Choroid plexus epithelial cell (primary cell): ENCODE results near the gene HERPUD2.

ENCODE experiments used
- DNase-seq: peaks from one replicate; pipeline ENCODE4 v3.0.0-alpha.2; 2010; ENCODE audit warnings: low read depth
- H3K4me3 ChIP-seq: 2 replicates; pipeline ENCODE4 v1.5.1; 2011; ENCODE audit warnings: low read depth, mild to moderate bottlenecking, control low read depth, low read length, moderate library complexity
- TF ChIP-seq, protein P1 (sequence below): conservative IDR thresholded peaks from 2 replicates; pipeline ENCODE4 v1.5.1; 2011; ENCODE audit warnings: low read depth, mild to moderate bottlenecking, control low read depth, inconsistent platforms, low read length, moderate library complexity

HERPUD2 gene, protein sequence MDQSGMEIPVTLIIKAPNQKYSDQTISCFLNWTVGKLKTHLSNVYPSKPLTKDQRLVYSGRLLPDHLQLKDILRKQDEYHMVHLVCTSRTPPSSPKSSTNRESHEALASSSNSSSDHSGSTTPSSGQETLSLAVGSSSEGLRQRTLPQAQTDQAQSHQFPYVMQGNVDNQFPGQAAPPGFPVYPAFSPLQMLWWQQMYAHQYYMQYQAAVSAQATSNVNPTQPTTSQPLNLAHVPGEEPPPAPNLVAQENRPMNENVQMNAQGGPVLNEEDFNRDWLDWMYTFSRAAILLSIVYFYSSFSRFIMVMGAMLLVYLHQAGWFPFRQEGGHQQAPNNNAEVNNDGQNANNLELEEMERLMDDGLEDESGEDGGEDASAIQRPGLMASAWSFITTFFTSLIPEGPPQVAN

DNA sequence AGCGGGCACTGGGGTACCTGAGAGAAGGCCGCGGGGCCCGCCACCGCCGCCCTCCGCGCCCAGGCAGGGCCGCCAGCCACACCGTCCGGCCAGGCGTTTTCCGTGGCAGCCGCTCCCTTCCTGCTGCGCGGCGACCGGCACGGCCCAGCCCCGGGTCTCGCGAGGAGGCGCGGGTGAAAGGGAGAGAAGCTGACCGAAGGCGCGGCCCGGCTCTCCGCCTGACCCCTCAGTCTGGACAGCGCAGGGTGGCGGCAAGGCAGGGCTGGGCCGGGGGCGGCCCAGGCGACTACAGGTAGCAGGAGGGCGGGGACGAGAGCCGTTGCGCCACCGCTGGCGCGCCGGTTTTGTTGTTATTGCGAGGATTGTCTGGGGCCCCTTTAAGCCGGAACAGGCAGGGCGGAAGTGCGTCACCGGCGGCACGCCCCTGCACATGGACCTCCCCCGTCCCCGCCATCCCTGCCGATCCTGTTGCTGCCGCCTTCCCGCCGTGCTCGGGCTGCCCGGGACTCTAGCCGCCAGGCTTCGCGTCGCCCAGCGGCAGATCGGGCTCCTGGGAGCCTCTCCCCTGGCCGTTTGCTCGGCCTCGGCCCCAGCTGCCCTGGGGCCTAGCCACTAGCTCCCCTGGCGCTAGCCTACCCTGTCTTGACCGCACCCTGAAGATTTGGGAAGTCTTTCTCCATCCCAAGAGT lies at the start of gene HERPUD2:
HERPUD2 (minus strand) TSS at position 352 of the 689 bp plus-strand sequence. CDS start 805 bp downstream, outside the sequence.
- TF ChIP-seq, protein P1, sequence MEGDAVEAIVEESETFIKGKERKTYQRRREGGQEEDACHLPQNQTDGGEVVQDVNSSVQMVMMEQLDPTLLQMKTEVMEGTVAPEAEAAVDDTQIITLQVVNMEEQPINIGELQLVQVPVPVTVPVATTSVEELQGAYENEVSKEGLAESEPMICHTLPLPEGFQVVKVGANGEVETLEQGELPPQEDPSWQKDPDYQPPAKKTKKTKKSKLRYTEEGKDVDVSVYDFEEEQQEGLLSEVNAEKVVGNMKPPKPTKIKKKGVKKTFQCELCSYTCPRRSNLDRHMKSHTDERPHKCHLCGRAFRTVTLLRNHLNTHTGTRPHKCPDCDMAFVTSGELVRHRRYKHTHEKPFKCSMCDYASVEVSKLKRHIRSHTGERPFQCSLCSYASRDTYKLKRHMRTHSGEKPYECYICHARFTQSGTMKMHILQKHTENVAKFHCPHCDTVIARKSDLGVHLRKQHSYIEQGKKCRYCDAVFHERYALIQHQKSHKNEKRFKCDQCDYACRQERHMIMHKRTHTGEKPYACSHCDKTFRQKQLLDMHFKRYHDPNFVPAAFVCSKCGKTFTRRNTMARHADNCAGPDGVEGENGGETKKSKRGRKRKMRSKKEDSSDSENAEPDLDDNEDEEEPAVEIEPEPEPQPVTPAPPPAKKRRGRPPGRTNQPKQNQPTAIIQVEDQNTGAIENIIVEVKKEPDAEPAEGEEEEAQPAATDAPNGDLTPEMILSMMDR: no peak
- DNase-seq: peak; percentile 92
- H3K4me3 ChIP-seq: peak within 1 kb of the TSS; percentile 84

DNA sequence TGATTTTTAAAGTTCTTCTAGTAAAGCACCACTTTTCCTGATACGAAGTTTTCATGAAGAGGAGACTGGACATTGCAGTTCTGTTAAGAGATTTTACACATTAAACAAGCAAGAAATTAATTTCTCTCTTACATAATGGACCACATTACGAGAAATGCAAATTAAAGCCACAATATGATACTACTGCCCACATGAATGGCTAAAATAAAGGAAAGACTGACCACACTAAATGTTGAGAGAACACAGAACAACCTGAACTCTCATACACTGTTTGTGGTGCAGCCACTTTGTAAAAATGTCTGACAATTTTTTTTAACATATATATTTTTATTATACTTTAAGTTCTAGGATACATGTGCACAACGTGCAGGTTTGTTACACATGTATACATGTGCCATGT lies 44.0 kb upstream of the HERPUD2 start:
- H3K4me3 ChIP-seq: no peak overlapping the region

DNA sequence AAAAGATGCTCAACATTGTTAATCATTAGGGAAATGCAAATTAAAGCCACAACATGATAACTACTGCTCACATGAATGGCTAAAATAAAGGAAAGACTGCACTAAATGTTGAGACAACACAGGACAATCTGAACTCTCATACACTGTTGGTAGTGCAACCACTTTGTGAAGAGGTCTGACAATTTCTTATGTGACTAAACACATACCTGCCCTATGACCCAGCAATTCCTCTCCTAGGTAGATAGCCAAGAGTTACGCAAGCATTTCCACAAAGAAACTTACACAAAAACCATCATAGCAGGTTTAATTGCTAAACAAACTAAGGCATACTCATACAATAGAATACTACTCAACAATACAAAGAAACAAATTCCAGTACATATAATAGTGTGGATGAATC lies 41.8 kb upstream of the HERPUD2 start:
- H3K4me3 ChIP-seq: no peak overlapping the region
- TF ChIP-seq, protein P1: no peak
- peak; percentile 72 for DNase-seq

More for the DNA sequence above, 44.0 kb upstream of the HERPUD2 start:
- TF ChIP-seq, protein P1: no peak
- DNase-seq: no peak

DNA sequence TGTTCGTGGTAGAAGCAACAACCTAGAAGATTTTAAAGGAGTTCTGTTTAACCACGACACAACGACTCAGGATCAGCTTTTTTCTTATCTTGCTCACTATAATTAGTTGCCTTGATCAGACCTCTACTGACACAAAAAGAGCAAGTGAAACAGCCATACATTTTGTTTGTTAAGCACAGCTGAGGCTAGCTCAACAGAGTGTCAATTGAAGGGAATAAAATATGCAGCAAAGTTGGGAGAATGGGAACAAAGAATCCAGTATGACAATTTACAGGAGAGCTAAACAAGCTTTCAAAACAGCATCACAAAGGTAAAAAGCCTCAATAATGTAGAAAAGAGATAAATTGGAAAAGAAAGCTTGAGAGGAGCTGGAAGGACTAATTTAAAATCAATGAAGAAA lies 40.5 kb upstream of the HERPUD2 start:
- no peak overlapping the region for H3K4me3 ChIP-seq
- TF ChIP-seq, protein P1: no peak
- DNase-seq: no peak

DNA sequence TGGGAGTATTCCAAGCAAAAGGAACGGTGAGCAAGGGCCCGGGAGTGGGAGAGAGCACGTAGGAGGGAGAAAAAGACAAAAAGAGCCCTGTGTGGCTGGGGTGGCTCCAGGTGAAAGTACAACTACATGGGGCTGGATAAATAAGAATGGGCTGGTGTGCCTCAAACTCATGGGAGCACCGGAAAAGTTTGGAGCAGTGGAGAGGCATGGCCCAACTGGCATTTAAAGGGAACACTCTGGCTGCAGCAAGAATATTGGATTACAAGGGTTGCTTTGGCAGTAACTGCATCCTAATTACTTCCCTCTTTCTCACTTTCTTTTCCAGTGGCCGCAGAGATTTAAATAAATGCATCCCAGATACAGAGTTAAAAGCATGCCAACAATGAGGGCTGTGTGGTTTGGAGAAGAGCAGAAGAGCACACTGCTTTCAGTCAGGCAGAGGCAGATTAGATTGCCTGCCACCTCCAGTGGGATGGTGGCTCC lies 39.1 kb upstream of the HERPUD2 start:
- H3K4me3 ChIP-seq: no peak overlapping the region
- TF ChIP-seq, protein P1: no peak
- DNase-seq: no peak

DNA sequence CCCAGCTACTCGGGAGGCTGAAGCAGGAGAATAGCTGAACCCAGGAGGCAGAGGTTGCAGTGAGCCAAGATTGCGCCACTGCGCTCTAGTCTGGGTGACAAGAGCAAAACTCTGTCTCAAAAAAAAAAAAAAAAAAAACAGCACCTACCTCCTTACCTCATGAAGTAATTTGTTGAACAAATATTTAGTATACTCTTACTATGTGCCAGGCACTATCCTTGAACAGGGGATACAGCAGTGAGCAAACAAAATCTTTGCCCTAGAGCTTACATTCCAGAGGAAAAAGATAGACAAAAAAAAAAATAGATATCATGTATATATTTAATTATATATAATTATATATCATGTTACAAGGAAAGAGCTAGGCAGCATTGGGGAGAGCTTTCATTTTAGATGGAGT lies 36.4 kb upstream of the HERPUD2 start:
- DNase-seq: no peak
- TF ChIP-seq, protein P1: no peak
- H3K4me3 ChIP-seq: no peak overlapping the region
